GM21360 (cell line): ENCODE measurements around the gene EXT2.
A peak's percentile ranks its signal among the peaks of the same experiment; 100 is the strongest.

Experiments used
- ATAC-seq: cut with Tn5 transposase; IDR thresholded peaks from one replicate; pipeline ENCODE4 v1.9.1; 2021; ENCODE audit warnings: mild to moderate bottlenecking, moderate library complexity; ENCODE audit not compliant: unreplicated experiment

The EXT2 gene

DNA sequence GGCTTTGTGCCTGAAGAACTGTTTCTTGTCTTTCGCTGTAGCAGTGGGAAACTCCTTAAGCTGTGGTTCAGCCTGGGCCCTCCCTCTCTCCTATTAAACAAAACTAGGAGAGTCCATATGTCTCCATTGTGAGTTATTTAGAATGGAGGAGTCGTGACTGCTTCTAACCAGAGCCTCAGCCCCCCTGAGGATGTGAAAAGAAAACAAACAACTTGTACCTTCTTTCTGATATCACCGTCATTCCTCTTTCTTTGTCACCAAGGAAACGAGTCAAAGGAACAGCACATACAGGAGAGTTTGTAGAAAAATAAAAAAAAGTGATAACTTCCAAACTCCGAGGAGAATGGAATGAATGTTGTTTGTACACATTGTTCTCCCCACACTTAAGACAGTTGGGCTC lies 11.6 kb upstream of the EXT2 start:
- ATAC-seq = no peak

DNA sequence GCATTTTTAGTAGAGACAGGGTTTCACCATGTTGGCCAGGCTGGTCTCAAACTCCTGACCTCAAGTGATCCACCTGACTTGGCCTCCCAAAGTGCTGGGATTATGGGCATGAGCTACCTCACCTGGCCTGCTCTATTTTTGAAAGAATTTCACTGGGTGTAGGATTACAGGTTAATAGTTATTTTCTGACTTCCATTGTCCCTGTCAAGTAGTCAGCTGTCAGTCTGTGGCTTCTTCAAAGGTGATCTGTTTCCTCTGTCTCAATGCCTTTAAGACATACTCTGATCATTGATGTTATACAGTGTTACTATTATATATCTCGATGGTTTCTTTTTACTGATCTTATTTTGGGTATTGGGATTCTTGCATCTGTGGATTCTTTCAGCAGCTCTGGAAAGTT lies 10.1 kb upstream of the EXT2 start:
- ATAC-seq = no peak

DNA sequence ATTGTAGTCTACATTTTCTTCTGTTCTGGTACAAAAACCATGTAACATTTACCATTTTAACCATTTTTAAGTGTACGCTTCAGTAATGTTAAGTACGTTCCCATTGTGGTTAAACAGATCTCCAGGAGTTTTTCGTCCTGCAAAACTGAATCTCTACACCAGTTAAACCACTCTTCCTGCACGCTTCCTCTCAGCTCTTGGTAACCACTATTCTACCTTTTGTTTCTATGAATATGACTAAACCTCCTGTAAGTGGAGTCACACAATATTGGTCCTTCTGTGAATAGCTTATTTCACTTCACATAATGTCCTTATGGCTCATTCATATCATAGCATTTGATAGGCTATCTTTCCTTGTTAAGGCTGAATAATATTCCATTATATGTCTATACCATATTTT lies 7.1 kb upstream of the EXT2 start:
- ATAC-seq = no peak

DNA sequence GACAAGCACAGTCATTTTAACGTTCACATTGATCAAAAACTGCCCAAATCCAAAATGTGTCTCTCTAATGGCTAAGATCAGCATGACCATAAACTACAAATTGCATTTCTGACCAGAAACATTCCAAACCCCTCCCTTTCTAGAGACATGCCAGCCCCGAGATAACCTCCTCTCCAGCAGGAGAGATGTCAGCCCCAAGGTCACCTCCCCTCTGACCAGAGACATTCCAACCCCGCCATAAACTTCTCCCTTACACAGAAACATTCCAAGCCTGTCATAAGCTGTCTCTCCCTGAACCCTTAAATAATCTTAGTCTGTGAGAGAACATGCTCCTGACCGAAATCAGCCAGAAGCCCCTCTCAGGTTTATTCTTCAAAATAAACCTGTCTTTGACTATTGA lies 6.6 kb upstream of the EXT2 start:
- ATAC-seq = no peak

DNA sequence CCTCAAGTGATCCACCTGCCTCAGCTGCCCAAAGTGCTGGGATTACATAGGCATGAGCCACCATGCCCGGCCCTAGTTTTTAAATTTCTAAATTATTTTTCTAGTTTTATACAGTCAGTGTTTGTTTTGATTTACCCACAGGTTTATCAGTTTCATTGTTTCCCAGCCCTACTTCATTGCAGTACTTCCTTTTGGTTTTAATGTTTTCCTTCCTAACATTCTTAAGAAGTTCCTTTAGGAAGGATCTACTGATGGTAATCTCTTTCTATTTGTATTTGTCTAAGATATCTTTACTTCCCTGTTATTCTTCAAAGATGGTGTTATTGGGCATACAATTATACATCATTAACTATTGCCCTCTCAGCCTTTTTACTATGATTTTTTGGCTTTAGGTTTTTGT lies 4.9 kb upstream of the EXT2 start:
- ATAC-seq = no peak

DNA sequence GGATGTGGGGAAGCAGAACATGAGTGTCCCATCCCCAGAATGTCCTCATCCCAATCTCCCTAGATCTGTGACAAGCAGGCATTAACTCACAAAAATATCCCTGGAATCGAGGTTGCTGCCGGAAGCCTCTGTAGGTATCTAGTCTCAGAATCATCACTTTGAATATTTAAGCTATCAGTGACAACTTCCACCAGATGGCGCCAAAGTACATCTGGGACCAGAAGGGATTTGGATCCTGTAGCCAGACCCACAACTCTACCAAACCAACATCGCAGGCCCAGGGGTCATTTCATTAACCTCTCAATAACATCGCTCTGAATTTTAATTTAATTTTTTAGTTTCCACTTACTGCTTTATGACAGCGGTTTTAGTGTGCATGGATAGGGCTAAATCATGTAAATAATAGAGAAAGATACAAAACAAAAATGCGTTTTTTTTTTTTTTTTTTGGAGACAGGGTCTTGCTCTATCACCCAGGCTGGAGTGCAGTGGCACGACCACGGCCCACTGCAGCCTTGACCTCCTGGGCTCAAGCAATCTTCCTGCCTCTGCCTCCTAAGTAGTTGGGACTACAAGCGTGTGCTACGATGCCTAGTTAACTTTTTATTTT lies 1.1 kb upstream of the EXT2 start:
- no peak for ATAC-seq

DNA sequence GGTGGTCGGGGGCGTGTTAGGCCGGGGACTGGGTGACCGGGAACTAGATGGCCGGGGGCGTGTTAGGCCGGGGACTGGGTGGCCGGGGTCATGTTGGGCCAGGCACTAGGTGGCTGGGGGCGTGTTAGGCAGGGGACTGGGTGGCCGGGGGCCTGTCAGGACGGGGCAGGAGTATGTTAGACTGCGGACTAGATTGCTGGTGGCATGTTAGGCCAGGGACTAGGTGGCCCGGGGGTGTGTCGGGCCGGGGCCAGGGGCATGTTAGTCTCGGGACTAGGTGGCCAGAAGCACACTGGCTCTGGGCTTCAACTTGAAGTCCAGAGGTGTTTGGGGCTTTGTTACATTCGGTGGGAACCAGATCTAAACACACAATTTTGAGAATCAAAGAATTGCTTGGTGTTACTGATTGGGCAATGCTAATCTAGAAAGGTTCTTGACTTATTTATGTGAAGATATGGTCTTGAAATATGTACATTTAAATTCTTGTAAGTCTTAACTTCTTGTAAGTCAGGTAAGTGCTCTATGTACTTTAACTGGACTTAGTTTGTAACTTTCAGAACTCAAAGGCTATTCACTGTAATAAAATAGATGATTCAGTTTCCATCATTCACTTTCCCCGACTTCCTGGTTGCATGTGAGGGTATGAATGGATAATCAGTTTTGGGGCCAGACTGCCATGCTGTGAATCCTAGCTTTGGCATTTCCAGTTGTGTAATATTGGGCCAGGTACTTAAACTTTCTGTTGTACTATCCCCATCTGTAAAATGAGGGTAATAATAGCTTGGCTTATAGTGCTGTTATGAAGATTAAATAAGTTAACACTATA lies 1.1 kb downstream of the EXT2 start:
- no peak for ATAC-seq

DNA sequence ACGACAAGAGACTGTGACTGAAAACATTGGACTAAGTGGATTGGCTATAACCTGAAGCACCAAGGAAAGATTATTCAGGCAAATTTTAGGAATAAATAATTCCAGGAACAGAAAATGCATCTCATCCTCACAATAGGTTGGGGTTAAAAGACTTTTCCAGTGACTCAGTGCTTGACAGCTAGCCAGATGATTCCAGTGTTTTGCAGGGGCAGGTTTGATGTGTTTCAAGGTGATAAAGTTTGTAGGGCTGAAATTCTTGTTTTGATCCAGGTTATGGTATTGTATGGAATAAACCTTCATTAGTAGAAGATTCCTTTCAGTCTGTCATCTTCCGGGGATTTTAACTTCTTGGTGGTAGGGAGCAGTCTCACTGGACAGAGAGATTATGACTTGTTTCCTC lies 2.3 kb downstream of the EXT2 start:
- no peak for ATAC-seq

DNA sequence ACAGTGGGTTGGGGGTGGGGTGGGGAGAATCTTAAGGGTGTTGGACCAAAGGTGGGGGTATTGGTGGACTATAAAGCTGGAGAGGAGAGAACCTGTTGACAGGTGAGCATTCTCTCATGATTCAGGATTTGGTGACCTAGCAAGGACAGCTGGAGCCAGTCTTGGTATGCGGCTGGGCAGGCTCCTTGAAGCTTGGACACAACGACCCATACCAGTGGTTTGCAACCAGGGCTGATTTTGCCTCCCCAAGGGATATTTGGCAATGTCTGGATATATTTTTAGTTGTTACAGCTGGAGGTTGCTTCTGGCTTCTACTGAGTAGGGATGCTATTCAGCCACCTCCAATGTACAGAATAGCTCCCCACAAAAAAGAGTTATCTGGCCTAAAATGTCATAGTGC lies 5.6 kb downstream of the EXT2 start:
- ATAC-seq = no peak

DNA sequence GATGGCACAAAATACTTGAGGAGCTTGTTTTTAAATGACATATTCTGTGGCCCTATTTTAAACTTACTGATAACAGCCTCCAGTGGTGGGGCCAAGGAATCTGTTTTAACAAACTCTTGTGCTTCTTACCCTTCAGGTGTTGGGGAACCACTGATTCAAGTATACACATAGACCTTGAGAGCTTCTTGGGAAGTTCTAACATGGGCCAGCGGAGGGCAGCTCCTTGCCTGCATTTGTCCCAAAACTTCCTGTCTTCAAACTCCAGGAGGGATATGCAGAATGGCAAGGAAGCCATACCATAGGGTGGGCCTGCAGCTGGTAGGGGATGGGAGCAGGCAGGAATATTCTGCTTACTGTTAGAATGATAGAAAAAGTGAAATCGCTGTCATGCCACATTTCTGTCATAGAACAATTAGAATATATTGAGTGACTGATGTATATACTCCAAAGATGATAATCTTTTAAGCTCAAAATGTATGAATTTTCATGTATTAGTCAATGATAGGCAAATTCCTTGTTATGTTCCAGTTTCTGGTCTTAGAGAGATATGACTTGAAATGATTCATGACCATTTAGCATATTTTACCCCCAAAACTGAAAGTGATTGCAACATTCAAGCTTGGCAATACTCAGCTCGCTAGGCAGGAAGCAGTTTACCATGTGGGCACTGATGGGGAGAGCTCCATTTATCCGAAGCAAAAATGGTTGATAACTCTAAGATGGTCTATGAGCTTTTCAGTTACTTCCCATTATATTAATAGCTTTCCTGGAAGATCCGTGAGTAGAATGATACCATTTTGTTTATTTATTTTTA lies 9.2 kb downstream of the EXT2 start:
- ATAC-seq = no peak

DNA sequence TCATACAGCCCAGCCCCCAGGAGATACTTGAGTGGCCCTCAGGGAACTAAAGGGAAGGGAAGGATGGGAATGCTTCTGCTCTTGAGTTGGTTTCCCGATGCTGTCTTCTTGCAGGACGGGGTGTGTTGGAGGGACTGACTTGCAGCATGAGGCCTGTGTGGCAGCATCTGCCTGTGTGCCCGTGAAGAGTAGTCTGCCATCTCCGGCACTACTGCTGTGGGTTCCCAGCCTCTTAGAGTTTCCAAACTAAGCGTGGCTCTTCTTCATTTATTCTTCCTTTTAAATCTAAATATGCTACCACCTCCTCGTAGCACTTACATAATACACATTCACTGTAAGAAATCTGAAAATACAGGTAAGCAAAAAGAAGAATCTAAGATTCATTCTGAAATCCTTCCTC lies 12.8 kb downstream of the EXT2 start:
- no peak for ATAC-seq

DNA sequence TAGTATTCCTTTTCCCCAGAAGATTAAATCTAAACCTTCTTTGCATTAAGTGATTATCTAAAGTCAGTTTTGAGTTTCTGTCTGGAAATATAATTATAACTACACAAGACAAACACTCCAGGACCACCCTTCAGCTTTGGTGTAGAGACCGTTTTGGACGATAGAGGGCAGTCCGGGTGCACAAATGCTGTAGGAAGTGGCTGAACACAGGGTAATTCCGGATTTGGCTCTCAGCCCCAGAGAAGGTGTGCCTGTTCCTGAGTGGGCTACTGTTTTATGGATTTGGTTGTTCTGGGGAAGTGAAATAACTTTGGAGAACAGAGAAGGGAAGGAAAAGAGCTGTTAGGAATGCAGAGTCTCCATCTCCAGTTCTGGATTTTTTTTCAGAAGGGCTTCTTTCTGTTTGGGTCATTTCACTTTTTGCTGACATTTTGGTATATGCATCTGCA lies 14.8 kb downstream of the EXT2 start:
- ATAC-seq = peak; percentile 90

DNA sequence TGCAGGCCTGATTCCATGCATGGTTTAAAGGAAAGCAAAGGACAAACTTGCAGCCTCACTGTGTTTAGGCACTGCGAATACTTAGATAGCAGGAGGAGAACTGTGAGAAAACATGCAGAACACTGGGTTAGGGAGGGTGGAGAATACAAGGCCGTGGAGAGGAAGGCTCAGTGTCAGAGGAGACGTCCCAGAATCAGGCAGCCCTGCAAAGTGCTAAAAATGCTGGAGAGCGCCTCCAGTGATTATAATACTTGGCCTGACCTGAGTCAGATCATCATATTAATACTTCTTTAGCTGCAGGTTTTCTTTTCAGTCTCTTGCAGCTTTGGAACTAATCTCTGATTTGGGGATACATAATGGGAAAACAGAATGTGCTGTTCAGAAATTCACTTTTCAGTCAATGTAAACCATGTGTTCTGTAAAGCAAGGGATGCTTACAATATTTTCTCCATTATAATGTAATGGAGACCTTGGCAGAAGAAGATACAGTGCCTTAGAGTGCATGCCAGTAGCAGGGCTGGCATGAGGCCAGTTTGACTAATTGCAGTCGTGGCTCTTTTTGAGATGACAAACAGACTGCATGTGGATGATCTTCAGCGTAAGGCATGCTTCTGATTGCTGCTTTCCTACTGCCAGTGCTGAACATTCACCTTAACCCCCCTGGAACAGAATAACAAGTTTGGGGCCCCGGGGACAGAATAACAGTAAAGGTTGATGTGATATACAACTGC lies 16.8 kb downstream of the EXT2 start:
- ATAC-seq = no peak

DNA sequence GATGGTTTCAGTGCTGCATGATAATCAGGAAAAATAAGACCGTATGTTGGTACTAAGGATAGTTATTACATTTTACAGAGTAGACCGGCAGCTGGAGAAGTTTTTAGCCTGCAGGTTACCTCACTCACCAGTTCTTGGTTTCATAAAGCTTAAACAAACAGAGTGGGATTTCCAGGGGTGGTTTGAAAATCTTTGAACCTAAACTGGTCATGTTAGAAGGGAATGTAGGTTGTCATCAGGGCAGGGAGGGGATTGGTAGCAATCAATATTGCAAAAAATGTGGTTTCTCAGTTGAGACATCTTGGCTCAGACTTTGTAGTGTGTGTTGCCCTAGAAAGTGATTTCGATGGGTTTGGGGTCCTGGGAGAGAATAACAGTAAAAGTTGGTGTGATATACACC lies 17.5 kb downstream of the EXT2 start:
- no peak for ATAC-seq

DNA sequence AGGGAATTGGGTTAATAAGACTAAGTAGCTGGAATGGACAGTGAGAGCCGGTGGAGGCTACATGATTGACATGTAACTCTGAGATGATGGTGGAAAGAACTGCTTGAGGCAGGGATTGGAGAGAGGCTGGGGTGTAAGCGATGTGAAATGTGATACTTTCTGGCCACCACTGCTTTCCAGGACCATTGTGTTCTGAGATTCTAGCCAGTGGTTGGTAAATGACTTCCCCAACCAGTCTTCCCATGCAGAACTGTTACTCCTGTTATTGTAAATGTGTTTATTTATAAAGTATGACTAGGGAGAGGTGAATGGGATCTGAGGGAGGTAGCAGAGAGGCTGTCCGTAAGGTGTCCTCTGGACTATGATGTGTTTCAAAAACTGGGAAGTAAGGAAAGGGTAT lies 18.1 kb downstream of the EXT2 start:
- no peak for ATAC-seq

DNA sequence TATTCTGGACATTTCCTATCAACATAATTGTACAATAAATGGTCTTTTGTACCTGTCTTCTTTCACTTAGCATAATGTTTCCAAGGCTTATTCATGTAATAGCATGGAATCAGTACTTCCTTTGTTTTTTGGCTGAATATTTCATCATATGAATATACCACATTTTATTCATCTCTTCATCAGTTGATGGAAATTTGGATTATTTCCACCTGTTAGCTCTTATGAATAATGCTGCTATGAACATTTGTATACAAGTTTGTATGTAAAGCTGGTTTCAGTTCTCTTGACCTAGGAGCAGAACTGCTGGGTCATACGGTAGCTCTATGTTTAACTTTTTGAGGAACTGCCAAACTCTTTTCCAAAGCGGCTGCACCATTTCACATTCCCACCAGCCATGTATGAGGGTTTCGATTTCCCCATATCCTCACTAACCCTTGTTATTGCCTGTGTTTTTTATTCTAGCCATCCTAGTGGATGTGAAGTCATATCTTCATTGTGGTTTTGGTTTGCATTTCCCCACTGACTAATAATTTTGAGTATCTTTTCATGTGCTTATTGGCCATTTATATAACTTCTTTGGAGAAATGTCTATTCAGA lies 20.9 kb downstream of the EXT2 start:
- ATAC-seq = no peak

DNA sequence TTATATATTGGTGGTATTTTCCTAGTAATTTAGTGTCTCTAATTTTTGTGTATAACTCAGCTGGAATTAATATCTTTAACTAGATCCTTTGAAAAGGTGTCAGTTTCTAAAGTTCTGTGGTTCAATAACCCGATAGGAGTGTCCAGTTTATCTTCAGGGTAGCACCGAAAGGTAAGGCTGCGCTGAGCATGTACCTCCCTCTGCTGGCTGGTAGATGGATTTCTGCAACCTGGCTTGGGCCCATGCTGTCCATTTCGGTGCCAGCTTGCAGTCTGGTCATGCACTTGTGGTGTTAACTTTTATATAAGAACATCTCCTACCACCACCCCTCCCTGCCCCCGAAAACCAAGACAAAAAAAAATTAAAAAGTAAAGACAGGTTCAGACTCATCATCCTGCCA lies 24.7 kb downstream of the EXT2 start:
- no peak for ATAC-seq

DNA sequence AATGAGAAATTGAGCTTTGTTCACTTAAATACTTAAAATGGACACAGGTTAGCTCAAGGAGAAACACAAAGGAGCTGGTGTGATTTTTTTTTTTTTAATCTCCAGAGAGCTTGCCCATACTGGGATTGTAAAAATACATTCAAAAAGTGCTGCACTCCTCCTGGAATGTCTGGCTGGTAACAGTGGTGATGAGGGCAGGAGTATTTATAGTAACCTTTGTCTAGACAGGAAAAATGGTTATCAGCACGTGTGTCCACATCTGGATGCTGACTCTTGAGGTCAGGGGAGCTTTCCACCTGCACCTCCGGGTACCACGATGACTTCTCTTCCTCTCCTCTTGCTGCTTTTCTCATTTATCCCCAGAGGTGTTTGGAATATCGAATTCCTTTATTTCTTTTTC lies 30.1 kb downstream of the EXT2 start:
- no peak for ATAC-seq

DNA sequence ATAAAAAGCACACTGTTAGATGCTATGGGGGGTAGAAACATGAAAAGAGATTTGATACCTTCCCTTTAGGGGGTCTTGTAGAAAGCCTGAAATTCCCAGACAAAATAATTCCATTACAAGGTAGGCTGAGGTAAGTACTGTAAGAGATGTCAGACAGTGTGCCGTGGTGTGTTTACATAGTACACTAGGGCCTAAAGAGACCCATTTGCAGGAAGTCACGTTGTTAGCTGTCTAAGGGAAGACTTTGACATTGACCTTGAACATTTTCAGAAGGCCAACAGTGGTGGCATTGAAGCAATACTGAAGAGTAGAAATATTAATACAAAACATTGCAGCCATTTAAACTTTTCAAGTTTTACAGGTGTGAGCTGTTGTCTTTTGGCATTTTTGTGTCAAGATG lies 30.8 kb downstream of the EXT2 start:
- no peak for ATAC-seq

DNA sequence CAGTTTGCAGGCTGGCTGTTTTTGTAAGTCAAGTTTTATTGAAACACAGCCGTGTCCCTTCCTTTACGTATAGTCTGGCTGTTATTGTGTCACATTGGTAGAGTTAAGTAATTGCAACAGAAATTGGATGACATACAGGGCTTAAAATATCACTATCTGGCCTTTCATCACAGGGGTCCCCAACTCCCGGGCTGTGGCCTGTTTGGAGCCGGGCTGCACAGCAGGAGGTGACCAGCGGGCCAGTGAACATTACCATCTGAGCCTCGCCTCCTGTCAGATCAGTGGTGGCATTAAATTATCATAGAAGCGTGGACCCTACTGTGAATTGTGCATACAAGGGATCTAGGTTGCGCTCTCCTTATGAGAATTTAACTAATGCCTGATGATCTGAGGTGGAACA lies 31.7 kb downstream of the EXT2 start:
- ATAC-seq = no peak

DNA sequence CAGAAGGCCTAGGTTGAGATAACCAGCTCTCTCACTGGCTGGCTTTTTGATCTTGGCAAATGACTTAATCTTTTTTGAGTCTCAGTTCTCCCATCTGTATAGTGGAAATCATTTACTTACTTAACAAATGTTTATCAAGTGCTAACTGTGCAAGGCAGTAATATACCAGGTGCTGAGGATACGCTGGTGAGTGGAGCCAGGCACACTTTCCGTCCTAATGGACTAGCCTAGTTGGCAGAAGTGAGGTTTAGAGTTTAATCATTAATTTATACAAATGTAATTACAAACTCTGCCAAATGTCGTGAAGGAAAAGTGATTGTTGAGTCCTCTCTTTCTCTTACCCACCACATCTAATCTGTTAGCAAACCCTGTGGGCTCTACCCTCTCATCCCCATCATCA lies 33.3 kb downstream of the EXT2 start:
- no peak for ATAC-seq
